WTC11 (cell line): ENCODE data around the gene SYT7. TPM values are rescaled to one million over a fixed set of nuclear protein-coding genes. Genes with fewer than 3 reads are reported as not detected.

Experiments
- ARID4B ChIP-seq: sonication (generic); formaldehyde crosslinking; IDR thresholded peaks from 2 replicates; pipeline ENCODE4 v1.8.0; 2023; ENCODE audit warnings: missing genetic modification reagents, mild to moderate bottlenecking, borderline replicate concordance
- ATF6 ChIP-seq: sonication (generic); formaldehyde crosslinking; IDR thresholded peaks from 2 replicates; pipeline ENCODE4 v1.8.1; 2023; ENCODE audit warnings: mild to moderate bottlenecking, missing genetic modification reagents
- CREM ChIP-seq: sonication (generic); formaldehyde crosslinking; IDR thresholded peaks from 2 replicates; pipeline ENCODE4 v1.8.1; 2022; ENCODE audit warnings: mild to moderate bottlenecking, missing genetic modification reagents, moderate library complexity
- E2F5 ChIP-seq: sonication (generic); formaldehyde crosslinking; IDR thresholded peaks from 2 replicates; pipeline ENCODE4 v1.8.1; 2022; ENCODE audit warnings: mild to moderate bottlenecking, moderate library complexity, missing genetic modification reagents
- ERG ChIP-seq: fragments of 250-450 bp; sonication (Bioruptor Pico); IDR thresholded peaks from 2 replicates; pipeline ENCODE4 v1.8.0; 2021; ENCODE audit warnings: mild to moderate bottlenecking
- FOXJ3 ChIP-seq: sonication (generic); formaldehyde crosslinking; IDR thresholded peaks from 2 replicates; pipeline ENCODE4 v1.9.0; 2021; ENCODE audit warnings: missing genetic modification reagents, mild to moderate bottlenecking, borderline replicate concordance
- GRHL2 ChIP-seq: fragments of 250-450 bp; sonication (Bioruptor Pico); IDR thresholded peaks from 2 replicates; pipeline ENCODE4 v1.8.0; 2022; ENCODE audit warnings: mild to moderate bottlenecking, moderate library complexity; ENCODE audit not compliant: insufficient replicate concordance, severe bottlenecking
- RELA ChIP-seq: sonication (generic); formaldehyde crosslinking; IDR thresholded peaks from 2 replicates; pipeline ENCODE4 v1.8.1; 2022; ENCODE audit warnings: missing genetic modification reagents, mild to moderate bottlenecking, borderline replicate concordance
- RORB ChIP-seq: fragments of 250-450 bp; sonication (Bioruptor Pico); IDR thresholded peaks from 2 replicates; pipeline ENCODE4 v1.9.0; 2021; ENCODE audit warnings: mild to moderate bottlenecking
- SMAD3 ChIP-seq: sonication (generic); formaldehyde crosslinking; IDR thresholded peaks from 2 replicates; pipeline ENCODE4 v1.8.0; 2022; ENCODE audit warnings: missing genetic modification reagents, mild to moderate bottlenecking, borderline replicate concordance
- SOX15 ChIP-seq: fragments of 250-450 bp; sonication (Bioruptor Pico); IDR thresholded peaks from 2 replicates; pipeline ENCODE4 v1.9.0; 2021; ENCODE audit warnings: mild to moderate bottlenecking
- ZNF219 ChIP-seq: sonication (generic); formaldehyde crosslinking; IDR thresholded peaks from 2 replicates; pipeline ENCODE4 v1.8.0; 2023; ENCODE audit warnings: missing genetic modification reagents, mild to moderate bottlenecking, borderline replicate concordance
- ZNF396 ChIP-seq: fragments of 250-450 bp; sonication (Bioruptor Pico); IDR thresholded peaks from 2 replicates; pipeline ENCODE4 v1.8.0; 2021; ENCODE audit warnings: mild to moderate bottlenecking, moderate library complexity, borderline replicate concordance
- total RNA-seq: library from RNA; stranded (reverse); gene quantifications from 3 replicates; pipeline ENCODE4 v1.2.3, GENCODE V29; 2021
- TF ChIP-seq, protein P1 (sequence below): fragments of 250-450 bp; sonication (Bioruptor Pico); IDR thresholded peaks from 2 replicates; pipeline ENCODE4 v1.9.0; 2021; ENCODE audit warnings: mild to moderate bottlenecking
- TF ChIP-seq, protein P2 (sequence below): sonication (generic); formaldehyde crosslinking; IDR thresholded peaks from 2 replicates; pipeline ENCODE4 v1.8.1; 2023; ENCODE audit warnings: mild to moderate bottlenecking, moderate library complexity, missing genetic modification reagents
- TF ChIP-seq, protein P3 (sequence below): sonication (generic); formaldehyde crosslinking; IDR thresholded peaks from 2 replicates; pipeline ENCODE4 v1.8.0; 2022; ENCODE audit warnings: mild to moderate bottlenecking, missing genetic modification reagents
- TF ChIP-seq, protein P4 (sequence below): sonication (generic); formaldehyde crosslinking; IDR thresholded peaks from 2 replicates; pipeline ENCODE4 v1.8.1; 2023; ENCODE audit warnings: mild to moderate bottlenecking, missing genetic modification reagents, borderline replicate concordance

SYT7 gene
- total RNA-seq, 1 experiment from 2014 or later, result 12.5 TPM

DNA sequence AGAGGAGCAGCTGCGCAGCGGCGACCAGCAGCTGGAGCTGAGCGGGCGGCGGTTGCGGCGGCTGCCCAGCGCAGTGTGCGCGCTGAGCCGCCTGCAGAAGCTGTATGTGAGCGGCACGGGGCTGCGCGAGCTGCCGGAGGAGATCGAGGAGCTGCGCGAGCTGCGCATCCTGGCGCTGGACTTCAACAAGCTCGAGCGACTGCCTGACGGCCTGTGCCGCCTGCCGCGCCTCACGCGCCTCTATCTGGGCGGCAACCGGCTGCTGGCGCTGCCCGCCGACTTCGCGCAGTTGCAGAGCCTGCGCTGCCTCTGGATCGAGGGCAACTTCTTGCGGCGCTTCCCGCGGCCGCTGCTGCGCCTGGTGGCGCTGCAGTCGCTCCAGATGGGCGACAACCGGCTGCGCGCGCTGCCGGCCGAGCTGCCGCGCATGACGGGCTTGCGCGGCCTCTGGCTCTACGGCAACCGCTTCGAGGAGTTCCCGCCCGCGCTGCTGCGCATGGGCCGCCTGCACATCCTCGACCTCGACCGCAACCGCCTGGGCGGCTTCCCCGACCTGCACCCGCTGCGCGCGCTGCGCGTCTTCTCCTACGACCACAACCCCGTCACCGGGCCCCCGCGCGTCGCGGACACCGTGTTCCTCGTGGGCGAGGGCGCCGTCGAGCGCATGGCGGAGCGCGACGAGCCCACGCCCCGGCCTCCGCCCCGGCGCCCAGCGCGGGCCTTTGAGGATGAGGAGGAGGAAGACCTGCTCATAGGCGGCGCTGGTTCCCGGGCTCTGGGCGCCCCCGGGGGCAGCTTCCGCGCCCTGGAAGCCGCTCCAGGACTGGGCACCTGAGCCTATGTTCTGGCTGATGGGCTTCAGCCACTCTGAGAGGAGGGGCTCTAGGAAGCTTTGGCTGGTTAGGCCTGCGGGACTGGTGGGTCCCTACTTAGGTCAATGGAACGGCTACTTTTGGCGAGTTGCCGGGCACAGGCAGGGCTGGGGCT, 71.5 kb downstream of the SYT7 start (continued):
- TF ChIP-seq RELA (CRISPR knock-in tag) (peak; percentile 91; the same call in 1 of the 2 replicates), ERG (CRISPR knock-in tag) (no peak), GRHL2 (CRISPR knock-in tag) (no peak), SOX15 (CRISPR knock-in tag) (no peak), RORB (no peak), ZNF219 (CRISPR knock-in tag) (no peak; the same call in 1 of the 2 replicates), CREM (CRISPR knock-in tag) (peak; percentile 78), SMAD3 (peak; percentile 79; the same call in 1 of the 2 replicates), FOXJ3 (no peak), E2F5 (CRISPR knock-in tag) (peak; percentile 95), ZNF396 (CRISPR knock-in tag) (no peak), ARID4B (CRISPR knock-in tag) (peak; percentile 96; the same call in 1 of the 2 replicates), ATF6 (no peak)
- TF ChIP-seq, protein P1, sequence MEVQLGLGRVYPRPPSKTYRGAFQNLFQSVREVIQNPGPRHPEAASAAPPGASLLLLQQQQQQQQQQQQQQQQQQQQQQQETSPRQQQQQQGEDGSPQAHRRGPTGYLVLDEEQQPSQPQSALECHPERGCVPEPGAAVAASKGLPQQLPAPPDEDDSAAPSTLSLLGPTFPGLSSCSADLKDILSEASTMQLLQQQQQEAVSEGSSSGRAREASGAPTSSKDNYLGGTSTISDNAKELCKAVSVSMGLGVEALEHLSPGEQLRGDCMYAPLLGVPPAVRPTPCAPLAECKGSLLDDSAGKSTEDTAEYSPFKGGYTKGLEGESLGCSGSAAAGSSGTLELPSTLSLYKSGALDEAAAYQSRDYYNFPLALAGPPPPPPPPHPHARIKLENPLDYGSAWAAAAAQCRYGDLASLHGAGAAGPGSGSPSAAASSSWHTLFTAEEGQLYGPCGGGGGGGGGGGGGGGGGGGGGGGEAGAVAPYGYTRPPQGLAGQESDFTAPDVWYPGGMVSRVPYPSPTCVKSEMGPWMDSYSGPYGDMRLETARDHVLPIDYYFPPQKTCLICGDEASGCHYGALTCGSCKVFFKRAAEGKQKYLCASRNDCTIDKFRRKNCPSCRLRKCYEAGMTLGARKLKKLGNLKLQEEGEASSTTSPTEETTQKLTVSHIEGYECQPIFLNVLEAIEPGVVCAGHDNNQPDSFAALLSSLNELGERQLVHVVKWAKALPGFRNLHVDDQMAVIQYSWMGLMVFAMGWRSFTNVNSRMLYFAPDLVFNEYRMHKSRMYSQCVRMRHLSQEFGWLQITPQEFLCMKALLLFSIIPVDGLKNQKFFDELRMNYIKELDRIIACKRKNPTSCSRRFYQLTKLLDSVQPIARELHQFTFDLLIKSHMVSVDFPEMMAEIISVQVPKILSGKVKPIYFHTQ, result no peak
- TF ChIP-seq, protein P2, sequence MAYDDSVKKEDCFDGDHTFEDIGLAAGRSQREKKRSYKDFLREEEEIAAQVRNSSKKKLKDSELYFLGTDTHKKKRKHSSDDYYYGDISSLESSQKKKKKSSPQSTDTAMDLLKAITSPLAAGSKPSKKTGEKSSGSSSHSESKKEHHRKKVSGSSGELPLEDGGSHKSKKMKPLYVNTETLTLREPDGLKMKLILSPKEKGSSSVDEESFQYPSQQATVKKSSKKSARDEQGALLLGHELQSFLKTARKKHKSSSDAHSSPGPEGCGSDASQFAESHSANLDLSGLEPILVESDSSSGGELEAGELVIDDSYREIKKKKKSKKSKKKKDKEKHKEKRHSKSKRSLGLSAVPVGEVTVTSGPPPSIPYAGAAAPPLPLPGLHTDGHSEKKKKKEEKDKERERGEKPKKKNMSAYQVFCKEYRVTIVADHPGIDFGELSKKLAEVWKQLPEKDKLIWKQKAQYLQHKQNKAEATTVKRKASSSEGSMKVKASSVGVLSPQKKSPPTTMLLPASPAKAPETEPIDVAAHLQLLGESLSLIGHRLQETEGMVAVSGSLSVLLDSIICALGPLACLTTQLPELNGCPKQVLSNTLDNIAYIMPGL, result peak; percentile 99
- TF ChIP-seq, protein P3, sequence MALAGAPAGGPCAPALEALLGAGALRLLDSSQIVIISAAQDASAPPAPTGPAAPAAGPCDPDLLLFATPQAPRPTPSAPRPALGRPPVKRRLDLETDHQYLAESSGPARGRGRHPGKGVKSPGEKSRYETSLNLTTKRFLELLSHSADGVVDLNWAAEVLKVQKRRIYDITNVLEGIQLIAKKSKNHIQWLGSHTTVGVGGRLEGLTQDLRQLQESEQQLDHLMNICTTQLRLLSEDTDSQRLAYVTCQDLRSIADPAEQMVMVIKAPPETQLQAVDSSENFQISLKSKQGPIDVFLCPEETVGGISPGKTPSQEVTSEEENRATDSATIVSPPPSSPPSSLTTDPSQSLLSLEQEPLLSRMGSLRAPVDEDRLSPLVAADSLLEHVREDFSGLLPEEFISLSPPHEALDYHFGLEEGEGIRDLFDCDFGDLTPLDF, result peak; percentile 95
- TF ChIP-seq, protein P4, sequence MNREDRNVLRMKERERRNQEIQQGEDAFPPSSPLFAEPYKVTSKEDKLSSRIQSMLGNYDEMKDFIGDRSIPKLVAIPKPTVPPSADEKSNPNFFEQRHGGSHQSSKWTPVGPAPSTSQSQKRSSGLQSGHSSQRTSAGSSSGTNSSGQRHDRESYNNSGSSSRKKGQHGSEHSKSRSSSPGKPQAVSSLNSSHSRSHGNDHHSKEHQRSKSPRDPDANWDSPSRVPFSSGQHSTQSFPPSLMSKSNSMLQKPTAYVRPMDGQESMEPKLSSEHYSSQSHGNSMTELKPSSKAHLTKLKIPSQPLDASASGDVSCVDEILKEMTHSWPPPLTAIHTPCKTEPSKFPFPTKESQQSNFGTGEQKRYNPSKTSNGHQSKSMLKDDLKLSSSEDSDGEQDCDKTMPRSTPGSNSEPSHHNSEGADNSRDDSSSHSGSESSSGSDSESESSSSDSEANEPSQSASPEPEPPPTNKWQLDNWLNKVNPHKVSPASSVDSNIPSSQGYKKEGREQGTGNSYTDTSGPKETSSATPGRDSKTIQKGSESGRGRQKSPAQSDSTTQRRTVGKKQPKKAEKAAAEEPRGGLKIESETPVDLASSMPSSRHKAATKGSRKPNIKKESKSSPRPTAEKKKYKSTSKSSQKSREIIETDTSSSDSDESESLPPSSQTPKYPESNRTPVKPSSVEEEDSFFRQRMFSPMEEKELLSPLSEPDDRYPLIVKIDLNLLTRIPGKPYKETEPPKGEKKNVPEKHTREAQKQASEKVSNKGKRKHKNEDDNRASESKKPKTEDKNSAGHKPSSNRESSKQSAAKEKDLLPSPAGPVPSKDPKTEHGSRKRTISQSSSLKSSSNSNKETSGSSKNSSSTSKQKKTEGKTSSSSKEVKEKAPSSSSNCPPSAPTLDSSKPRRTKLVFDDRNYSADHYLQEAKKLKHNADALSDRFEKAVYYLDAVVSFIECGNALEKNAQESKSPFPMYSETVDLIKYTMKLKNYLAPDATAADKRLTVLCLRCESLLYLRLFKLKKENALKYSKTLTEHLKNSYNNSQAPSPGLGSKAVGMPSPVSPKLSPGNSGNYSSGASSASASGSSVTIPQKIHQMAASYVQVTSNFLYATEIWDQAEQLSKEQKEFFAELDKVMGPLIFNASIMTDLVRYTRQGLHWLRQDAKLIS (CRISPR knock-in tag), result peak; percentile 77; the same call in 1 of the 2 replicates
